ENCODE data around the gene AQP2.

Gene AQP2

GRCh38 chr12:49947593-49948226 lies 2.8 kb upstream of the AQP2 start:
- no peak overlapping the region for H3K27ac ChIP-seq
- no peak for TF ChIP-seq CTCF (conservative IDR thresholded peaks at IDR 0.05)
- TF ChIP-seq ZFX (IDR thresholded peaks at IDR 0.05) = no peak

DNA sequence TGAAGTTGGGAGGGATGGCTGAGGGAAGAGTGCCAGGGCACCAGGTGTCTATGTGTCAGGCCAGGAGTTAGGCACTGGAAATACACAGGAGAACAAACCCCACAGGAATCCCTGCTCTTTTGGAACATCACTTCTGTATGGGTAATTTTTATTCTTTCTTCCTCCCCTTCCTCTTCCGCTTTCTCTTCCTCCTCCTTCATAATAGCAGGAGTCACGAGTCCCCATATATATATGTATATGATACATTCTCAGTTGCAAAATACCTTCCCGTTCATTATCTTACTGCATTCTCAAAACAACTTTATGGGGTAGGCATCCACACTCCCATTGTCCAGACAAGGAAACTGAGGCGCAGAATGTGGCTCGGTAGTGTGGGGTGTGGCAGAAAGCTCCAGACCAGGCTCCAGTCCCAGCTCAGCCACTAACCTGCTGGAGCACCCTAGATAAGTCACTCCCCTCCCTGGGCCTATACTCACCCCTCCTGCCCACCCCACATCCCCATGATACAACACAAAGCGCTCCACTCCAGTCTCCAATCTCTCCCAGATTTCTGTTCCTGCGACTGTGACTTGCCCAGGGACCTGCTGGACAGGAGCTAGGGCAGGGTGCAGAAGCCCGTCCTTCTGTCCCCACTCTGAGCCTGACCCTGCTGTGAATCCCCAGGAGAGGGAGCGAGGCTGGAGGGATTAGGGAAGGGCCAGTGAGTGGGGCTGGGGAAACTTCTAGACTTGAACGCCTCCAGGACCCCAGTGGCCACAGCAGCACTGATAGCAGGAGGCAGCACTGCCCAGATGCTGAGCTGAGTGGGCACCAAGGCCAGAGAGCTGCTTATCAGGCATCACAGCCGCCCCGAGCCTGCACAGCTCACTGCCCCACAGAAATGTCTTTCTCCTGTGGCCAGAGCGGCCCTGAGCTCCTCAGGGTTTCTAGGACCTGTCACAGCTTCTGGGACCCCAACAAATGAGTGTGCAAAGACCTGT lies 1.4 kb upstream of the AQP2 start:
- H3K27ac ChIP-seq = no peak overlapping the region
- TF ChIP-seq ZFX (IDR thresholded peaks at IDR 0.05) = no peak
- TF ChIP-seq CTCF (conservative IDR thresholded peaks at IDR 0.05) = no peak

- no peak for TF ChIP-seq CTCF (conservative IDR thresholded peaks at IDR 0.05)
- no peak for TF ChIP-seq ZFX (IDR thresholded peaks at IDR 0.05)
- no peak overlapping the region for H3K27ac ChIP-seq
Observed at GRCh38 chr12:49949866-49950265, 671 bp upstream of the AQP2 start.

DNA sequence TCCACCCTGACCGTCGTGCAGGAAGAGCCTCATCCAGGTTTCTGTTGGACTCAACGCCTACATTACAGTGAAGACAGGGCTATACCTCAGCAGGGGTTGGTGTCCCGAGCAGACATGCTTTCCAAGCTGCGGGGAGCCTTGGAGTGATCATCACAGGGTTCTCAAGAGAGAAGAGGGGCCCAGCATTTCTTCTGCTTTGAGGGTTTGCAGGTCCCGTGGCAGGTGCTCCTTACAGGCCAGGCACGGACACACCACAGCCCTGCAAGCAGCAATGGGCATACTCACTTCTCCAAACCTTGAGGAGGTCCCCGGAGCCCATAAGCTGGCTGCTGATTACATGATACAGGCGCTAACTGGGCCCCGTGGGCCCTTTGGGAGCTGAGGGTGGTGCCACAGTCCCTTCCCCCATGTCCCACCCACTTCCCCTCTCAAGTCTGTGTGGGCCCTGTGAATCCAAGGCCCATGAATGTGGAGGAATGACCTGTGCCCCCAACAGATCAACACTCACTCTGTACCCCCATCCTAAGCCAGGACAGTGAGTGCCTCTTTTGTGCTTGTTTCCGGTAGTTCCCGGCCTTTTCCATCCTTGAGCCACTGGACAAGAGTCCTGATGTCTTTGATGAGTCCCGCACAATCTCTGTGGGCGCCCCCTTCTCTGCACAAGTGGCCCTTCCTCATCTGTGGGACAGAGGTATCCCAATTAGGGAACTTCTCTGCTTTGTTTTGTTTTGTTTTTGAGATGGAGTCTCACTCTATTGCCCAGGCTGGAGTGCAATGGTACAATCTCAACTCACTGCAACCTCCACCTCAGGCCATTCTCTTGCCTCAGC lies 1.1 kb downstream of the AQP2 start:
- TF ChIP-seq CTCF (conservative IDR thresholded peaks at IDR 0.05) (no peak), ZFX (IDR thresholded peaks at IDR 0.05) (no peak)
- H3K27ac ChIP-seq = no peak overlapping the region

DNA sequence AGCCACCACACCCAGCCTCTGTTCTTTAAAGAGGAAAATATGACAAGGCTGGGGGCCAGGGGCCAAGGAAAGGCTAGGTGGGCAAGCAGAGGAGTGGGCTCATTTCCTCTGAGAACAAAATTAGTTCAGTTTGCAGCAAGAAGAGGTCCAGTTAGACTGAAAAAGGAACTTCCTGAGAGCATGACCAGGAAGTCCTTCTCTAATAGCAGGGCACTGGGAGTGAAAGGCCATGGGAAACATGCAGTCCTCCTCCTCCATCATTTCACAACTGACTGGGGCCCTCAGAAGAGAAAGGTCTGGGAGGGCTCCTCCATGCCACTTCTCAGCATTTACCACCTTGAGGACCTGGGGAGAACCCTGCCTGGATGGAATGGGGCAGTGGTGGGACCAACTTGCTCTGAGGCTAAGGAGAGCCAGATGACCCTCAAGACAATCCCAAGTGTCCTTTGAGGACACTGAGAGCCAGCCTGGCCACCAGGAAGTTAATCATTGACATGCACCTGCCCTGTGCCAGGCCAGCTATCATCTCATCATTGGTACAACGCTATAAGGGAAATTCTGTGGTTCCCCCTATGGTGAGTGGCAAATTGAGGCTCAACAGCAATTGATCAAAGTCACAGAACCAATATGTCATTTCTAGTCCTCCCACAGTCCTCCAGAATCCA lies 2.0 kb downstream of the AQP2 start:
- no peak overlapping the region for H3K27ac ChIP-seq
- TF ChIP-seq CTCF (conservative IDR thresholded peaks at IDR 0.05) = no peak
- TF ChIP-seq ZFX (IDR thresholded peaks at IDR 0.05) = no peak

DNA sequence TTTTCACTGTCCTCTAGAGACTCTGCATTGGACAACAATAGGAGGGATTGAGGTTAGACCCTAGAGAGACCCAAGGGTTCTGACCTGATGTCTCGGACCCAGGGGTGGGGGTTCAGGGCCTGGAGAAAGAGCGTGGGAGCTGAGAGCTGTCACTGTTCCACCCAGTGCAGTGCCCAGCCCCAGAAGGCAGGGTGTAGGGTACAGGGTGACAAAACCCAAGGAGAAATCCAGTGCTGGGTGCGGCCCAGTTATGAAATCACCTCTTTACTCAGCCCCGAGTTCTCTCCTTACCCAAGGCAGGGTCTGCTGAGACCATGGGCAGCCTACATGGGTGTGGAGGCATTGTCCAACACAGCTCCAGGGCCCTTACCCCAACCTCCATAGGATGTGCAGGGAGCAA lies 2.6 kb downstream of the AQP2 start:
- H3K27ac ChIP-seq = no peak overlapping the region
- no peak for TF ChIP-seq CTCF (conservative IDR thresholded peaks at IDR 0.05)
- TF ChIP-seq ZFX (IDR thresholded peaks at IDR 0.05) = no peak

Measured in C4-2B (cell line).